Effector memory CD8-positive, alpha-beta T cell (primary cell): ENCODE data around the gene ATPAF1.
"Not testable (repeated sequence)": the region's sequence is repeated elsewhere in the genome, so short reads cannot be mapped to it uniquely, and the experiment has no call there.

Experiments
- ATAC-seq: fragments of 150-1000 bp; cut with Tn5 transposase; replicated peaks from 2 replicates; pipeline ENCODE4 v1.10.0; 2021; ENCODE audit warnings: mild to moderate bottlenecking, moderate library complexity
- DNase-seq, 3 experiments: peaks; one replicate each; pipeline ENCODE4 v3.0.0; 2021
- H3K27ac Mint-ChIP-seq, 2 donors: one replicate each; pipeline ENCODE4 v1.8.0; 2022; ENCODE audit warnings: mild to moderate bottlenecking in 2 of 2, mixed read lengths in 2 of 2, moderate library complexity in 2 of 2
- H3K27me3 Mint-ChIP-seq, 2 donors: one replicate each; pipeline ENCODE4 v1.8.0; 2022; ENCODE audit warnings: mixed read lengths in 2 of 2
- H3K36me3 Mint-ChIP-seq: one replicate; pipeline ENCODE4 v1.8.0; 2022; ENCODE audit warnings: mild to moderate bottlenecking, moderate library complexity, mixed read lengths; ENCODE audit not compliant: insufficient read depth
- H3K4me1 Mint-ChIP-seq, 2 donors: one replicate each; pipeline ENCODE4 v1.8.0; 2022; ENCODE audit warnings: low read depth in 2 of 2, mixed read lengths in 2 of 2
- H3K4me3 Mint-ChIP-seq, 2 donors: one replicate each; pipeline ENCODE4 v1.8.0; 2022; ENCODE audit warnings: mild to moderate bottlenecking in 2 of 2, mixed read lengths in 2 of 2, moderate library complexity in 2 of 2
- H3K9me3 Mint-ChIP-seq, 2 donors: one replicate each; pipeline ENCODE4 v1.8.0; 2022; ENCODE audit warnings: mixed read lengths in 2 of 2
- total RNA-seq, 9 experiments: gene quantifications; one replicate each; lab custom pipeline; 2026; lab: John Stamatoyannopoulos, UW

ATPAF1 gene, protein sequence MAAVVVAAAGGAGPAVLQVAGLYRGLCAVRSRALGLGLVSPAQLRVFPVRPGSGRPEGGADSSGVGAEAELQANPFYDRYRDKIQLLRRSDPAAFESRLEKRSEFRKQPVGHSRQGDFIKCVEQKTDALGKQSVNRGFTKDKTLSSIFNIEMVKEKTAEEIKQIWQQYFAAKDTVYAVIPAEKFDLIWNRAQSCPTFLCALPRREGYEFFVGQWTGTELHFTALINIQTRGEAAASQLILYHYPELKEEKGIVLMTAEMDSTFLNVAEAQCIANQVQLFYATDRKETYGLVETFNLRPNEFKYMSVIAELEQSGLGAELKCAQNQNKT
- total RNA-seq = 22.9 to 45.9 (median 38.8) reads per million in 9 experiments

DNA sequence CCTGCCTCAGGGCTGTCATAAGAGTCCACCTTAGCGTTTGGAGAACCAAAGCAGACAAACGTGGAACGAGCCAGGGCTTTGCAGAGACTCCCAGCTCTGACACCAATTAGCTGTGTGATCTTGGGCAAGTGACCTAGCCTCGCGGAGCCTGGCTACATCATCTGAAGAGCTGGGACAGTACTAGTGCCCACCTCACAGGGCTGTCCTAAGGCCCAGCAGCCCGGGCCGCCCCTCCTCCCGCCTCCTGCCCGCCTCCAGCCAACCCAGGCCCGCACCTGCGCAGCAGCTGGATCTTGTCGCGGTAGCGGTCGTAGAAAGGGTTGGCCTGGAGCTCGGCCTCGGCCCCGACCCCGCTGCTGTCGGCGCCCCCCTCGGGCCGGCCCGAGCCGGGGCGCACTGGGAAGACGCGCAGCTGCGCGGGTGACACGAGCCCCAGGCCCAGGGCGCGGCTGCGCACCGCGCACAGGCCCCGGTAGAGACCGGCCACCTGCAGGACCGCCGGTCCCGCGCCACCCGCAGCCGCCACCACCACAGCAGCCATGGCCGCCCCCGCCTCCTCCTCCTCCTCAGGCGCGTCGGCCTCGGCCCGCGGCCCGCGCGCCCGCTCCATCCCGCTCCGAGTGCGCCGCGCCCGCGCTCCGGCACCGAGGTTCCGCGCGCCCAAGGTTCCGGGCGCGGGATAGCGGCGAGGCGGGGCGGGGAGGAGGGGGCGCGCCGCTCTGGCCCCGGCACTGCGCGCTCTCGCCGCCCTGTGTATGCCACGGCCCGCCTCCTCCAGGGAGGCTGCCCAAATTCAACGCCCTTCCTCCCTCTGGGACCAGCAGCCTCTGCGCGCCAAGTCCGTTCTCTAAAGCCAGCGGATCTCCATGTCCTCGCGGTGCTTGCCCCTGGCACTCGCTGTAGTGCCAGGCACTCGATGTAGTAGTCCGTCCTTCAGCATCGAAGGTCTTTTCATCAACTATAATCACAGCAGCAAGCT, at the start of gene ATPAF1:
TSS of gene ATPAF1 (minus strand) at position 583 of the 979 bp plus-strand sequence. CDS start at position 541, 42 bp downstream.
- DNase-seq (peak; percentile 37 to 48 (median 39)), ATAC-seq (peak; percentile 88)
- no peaks in the 10 kb centered on the region for H3K27me3 Mint-ChIP-seq
- no peak within 1 kb of the TSS for H3K4me3 Mint-ChIP-seq
- H3K36me3 Mint-ChIP-seq = peaks cover 7% of the 10 kb centered on the region
- H3K4me1 Mint-ChIP-seq = peaks cover 15 to 20% of the 10 kb centered on the region in 2 donors
- peak within 1 kb of the TSS; percentile 29 to 86 for H3K27ac Mint-ChIP-seq
- H3K9me3 Mint-ChIP-seq = no peaks in the 10 kb centered on the region

DNA sequence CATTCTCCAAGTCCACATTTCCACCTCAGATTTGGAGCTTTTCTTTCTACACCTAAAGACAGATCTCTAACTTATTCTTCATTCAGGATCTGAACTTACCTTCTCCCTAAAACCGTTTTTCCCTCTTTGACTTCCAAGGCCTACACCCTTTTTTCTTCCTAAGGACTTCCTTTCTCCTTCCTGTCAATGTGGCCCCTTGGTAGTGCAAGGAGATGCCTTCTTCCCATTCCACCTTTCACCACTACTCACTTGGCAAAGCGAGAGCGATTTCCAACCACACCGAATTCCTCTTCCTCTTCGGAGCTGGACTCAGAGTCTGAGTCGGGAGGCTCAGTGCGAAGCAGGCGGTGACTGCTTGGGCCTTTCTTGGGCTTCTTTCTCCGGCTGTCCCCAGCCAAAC, 49.5 kb upstream of the ATPAF1 start:
- ATAC-seq = no peak
- H3K4me1 Mint-ChIP-seq = peaks cover 31 to 42% of the 10 kb centered on the region in 2 donors
- no peaks in the 10 kb centered on the region for H3K9me3 Mint-ChIP-seq
- peak overlapping the region; percentile 89 for H3K4me3 Mint-ChIP-seq
- no peaks in the 10 kb centered on the region for H3K27me3 Mint-ChIP-seq
- H3K27ac Mint-ChIP-seq = peak overlapping the region; percentile 87 to 95
- no peak for DNase-seq
- H3K36me3 Mint-ChIP-seq = peaks cover 47% of the 10 kb centered on the region

DNA sequence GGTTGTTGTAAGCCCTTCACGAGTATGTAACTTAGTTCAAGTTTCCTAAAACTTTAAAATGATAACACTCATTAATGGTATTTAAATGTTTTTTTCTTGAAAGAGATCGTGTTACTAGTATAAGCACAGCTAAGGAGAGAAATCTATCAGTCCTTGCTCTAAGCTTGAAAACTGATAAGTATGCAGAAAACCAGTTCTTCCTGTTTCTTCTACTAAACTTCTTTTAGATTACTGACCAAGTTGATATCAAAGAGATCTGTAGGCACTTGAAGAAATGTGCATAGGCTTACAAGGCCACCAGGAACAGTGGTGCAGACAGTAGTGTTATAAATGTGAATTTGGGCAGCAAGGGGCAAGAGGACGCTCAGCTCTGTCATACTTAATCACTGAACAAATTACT, 46.8 kb upstream of the ATPAF1 start:
- H3K4me1 Mint-ChIP-seq = peaks cover 31 to 47% of the 10 kb centered on the region in 2 donors

GRCh38 chr1:46708121-46708520, 40.0 kb upstream of the ATPAF1 start:
- DNase-seq (no peak), ATAC-seq (no peak)
- Mint-ChIP-seq H3K4me3 (no peak overlapping the region), H3K9me3 (no peaks in the 10 kb centered on the region), H3K27me3 (no peaks in the 10 kb centered on the region), H3K27ac (peak overlapping the region in 1 of 2 donors; percentile 20), H3K4me1 (peaks cover 7 to 24% of the 10 kb centered on the region in 2 donors), H3K36me3 (peaks cover 76% of the 10 kb centered on the region)

More for the DNA sequence above, 46.8 kb upstream of the ATPAF1 start:
- no peak overlapping the region for H3K4me3 Mint-ChIP-seq
- peaks cover 66% of the 10 kb centered on the region for H3K36me3 Mint-ChIP-seq
- H3K9me3 Mint-ChIP-seq = no peaks in the 10 kb centered on the region
- DNase-seq (no peak), ATAC-seq (no peak)
- H3K27me3 Mint-ChIP-seq = no peaks in the 10 kb centered on the region
- H3K27ac Mint-ChIP-seq = no peak overlapping the region

DNA sequence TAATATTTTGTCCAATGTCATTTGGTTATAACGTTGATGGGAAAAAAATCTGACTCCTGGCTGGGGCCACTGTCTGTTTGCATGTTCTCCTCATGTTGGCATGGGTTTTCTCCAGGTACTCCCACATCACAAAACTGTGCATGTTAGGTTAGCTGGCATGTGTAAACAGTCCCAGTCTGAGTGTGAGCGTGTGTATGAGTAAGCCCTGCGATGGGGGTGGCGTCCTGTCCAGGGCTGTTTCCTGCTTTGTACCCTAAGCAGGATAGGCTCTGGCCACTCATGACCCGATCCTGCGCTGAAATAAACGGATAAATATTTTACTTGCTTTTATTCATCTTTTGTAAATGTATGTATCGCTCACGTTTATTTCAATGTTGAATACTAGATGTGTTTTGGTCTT, 37.2 kb upstream of the ATPAF1 start:
- DNase-seq (no peak), ATAC-seq (no peak)
- Mint-ChIP-seq H3K36me3 (peaks cover 69% of the 10 kb centered on the region), H3K4me3 (no peak overlapping the region), H3K27ac (no peak overlapping the region), H3K27me3 (no peaks in the 10 kb centered on the region), H3K4me1 (peaks cover 10 to 39% of the 10 kb centered on the region in 2 donors), H3K9me3 (no peaks in the 10 kb centered on the region)

DNA sequence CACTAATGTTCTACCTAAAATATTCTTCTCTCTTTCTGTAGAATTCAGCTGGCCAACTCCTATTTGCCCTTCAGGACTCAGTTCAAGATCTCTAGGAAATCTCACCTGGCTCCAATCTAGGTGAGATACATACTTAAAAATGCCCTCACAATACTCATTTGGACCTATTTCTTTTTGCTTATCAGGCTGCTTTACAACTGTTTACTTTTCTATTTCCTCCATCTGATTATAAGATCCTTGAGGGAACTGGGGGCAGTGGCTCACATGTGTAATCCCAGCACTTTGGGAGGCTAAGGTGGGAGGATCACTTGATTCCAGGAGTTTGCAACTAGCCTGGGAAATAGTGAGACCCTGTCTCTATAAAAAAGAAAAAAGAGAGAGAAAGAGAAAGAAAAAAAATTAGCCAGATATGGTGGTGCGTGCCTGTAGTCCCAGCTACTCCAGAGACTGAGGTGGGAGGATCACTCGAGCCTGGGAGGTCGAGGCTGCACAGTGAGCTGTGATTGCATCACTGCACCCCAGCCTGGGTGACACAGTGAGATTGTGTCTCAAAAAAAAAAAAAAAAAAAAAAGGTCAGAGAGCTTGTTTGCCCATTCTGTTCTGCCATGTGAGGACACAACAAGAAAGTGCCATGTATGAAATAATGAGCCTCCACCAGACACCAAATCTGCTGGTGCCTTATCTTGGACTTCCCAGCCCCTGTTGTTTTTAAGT, 35.9 kb upstream of the ATPAF1 start:
- no peaks in the 10 kb centered on the region for H3K27me3 Mint-ChIP-seq
- no peak overlapping the region for H3K4me3 Mint-ChIP-seq
- DNase-seq (no peak), ATAC-seq (no peak)
- peaks cover 12 to 42% of the 10 kb centered on the region in 2 donors for H3K4me1 Mint-ChIP-seq
- H3K27ac Mint-ChIP-seq = peak overlapping the region; percentile 5 to 21
- no peaks in the 10 kb centered on the region for H3K9me3 Mint-ChIP-seq
- peaks cover 55% of the 10 kb centered on the region for H3K36me3 Mint-ChIP-seq

- H3K27ac Mint-ChIP-seq = peak overlapping the region; percentile 66 to 68
- ATAC-seq = no peak
- no peak for DNase-seq
- no peaks in the 10 kb centered on the region for H3K9me3 Mint-ChIP-seq
- H3K36me3 Mint-ChIP-seq = peaks cover 49% of the 10 kb centered on the region
- H3K4me3 Mint-ChIP-seq = no peak overlapping the region
- H3K27me3 Mint-ChIP-seq = no peaks in the 10 kb centered on the region
- H3K4me1 Mint-ChIP-seq = peaks cover 17 to 39% of the 10 kb centered on the region in 2 donors
Measured at GRCh38 chr1:46699666-46700065, 31.5 kb upstream of the ATPAF1 start.

DNA sequence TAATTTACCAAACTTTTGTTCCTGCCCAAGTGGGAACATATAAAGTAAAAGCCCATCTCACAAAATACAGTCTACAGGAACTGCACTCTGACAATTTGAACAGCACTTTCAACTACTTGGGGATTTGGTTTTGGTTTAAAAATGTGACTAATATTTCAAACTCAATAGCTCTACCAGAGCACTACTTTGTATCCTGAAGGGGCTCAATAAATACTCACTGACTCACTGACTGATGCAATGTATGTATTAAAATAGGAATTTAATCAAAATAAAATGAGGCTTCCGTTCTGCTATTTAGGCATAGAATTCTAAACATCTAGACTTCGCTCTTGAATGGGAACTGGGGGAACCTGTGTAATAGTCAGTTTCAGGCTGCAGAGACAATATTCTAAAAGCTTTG, 28.9 kb upstream of the ATPAF1 start:
- H3K4me3 Mint-ChIP-seq = no peak overlapping the region
- H3K36me3 Mint-ChIP-seq = peaks cover 46% of the 10 kb centered on the region
- no peak for ATAC-seq
- H3K9me3 Mint-ChIP-seq = no peaks in the 10 kb centered on the region
- no peak for DNase-seq
- H3K4me1 Mint-ChIP-seq = peaks cover 14 to 30% of the 10 kb centered on the region in 2 donors
- H3K27ac Mint-ChIP-seq = peak overlapping the region; percentile 25 to 55
- H3K27me3 Mint-ChIP-seq = no peaks in the 10 kb centered on the region

DNA sequence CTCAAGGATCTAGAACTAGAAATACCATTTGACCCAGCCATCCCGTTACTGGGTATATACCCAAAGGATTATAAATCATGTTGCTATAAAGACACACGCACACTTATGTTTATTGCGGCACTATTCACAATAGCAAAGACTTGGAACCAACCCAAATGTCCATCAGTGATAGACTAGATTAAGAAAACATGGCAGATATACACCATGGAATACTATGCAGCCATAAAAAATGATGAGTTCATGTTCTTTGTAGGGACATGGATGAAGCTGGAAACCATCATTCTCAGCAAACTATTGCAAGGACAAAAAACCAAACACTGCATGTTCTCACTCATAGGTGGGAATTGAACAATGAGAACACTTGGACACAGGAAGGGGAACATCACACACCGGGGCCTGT, 26.5 kb upstream of the ATPAF1 start:
- not testable (repeated sequence) for ATAC-seq, H3K9me3 Mint-ChIP-seq, DNase-seq, H3K27ac Mint-ChIP-seq, H3K27me3 Mint-ChIP-seq, H3K4me3 Mint-ChIP-seq
- Mint-ChIP-seq H3K36me3 (peaks cover 55% of the 10 kb centered on the region), H3K4me1 (peaks cover 7 to 19% of the 10 kb centered on the region in 2 donors)

DNA sequence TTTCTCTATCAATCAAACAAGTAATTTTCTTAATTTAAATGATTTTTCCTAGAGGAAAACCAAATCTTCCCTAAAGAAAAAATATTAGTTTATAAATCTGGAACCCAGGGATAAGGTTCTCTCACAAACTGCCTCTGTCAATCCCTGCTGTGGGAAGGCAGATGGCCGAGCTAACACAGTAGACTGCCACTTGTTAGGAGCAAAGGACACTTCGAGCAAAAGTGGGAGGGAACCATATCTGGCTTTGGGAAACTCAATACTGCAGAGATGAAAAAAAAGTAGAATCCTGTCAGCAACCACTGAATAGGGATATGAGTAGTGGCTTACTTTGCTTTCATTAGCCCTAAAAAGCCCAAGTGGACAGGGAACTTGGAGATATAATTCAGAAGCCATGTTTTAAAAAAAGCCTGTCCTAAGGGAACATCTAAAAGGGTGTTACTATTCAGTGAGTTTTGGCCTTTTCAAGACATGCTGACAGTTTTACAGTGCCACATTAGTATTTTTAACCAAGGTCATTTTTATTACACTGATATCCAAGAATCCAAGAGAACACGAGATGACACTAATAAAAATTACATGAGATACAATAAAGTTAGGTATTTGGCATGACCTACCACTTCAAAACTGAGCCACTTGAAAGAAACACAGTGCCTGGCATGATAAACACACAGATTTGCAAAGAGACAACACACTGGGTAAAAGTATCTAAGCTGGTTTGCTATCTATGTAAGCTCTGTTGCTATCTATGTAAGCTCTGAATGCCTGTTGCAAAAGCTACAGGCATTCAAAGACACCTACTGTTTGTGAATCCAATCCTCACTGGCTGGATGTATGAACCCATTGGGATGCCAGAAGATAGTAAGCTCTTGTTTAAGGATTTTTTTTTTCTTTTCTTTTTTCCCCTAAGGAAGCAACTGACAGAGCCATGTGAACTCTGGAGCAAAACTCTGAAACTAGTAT, 24.9 kb upstream of the ATPAF1 start:
- Mint-ChIP-seq H3K4me3 (no peak overlapping the region), H3K27ac (peak overlapping the region in 1 of 2 donors; percentile 20), H3K27me3 (no peaks in the 10 kb centered on the region), H3K4me1 (peaks cover 0 to 10% of the 10 kb centered on the region in 2 donors), H3K36me3 (peaks cover 70% of the 10 kb centered on the region), H3K9me3 (no peaks in the 10 kb centered on the region)
- DNase-seq = no peak
- ATAC-seq = no peak

GRCh38 chr1:46691997-46692790, 24.0 kb upstream of the ATPAF1 start:
- DNase-seq = no peak
- Mint-ChIP-seq H3K27me3 (no peaks in the 10 kb centered on the region), H3K4me1 (peaks cover 0 to 10% of the 10 kb centered on the region in 2 donors), H3K4me3 (no peak overlapping the region), H3K9me3 (no peaks in the 10 kb centered on the region), H3K27ac (peak overlapping the region in 1 of 2 donors; percentile 20), H3K36me3 (peaks cover 71% of the 10 kb centered on the region)
- no peak for ATAC-seq
